HepG2 (cell line): ENCODE data around the gene PDILT. TPM values are rescaled to one million over a fixed set of nuclear protein-coding genes. Genes with fewer than 3 reads are reported as not detected.

Experiments
- CREM ChIP-seq, 2 experiments: sonication (generic) in 1 of 2; formaldehyde crosslinking in 1 of 2; IDR thresholded peaks; 2 replicates each; pipeline versions ENCODE4 v1.4.0 to v1.6.1; 2016 to 2020; ENCODE audit warnings: antibody characterized with exemption in 1 of 2, mild to moderate bottlenecking in 1 of 2, missing genetic modification reagents in 1 of 2
- HOXA7 ChIP-seq: sonication (generic); formaldehyde crosslinking; IDR thresholded peaks from 2 replicates; pipeline ENCODE4 v1.8.1; 2022; ENCODE audit warnings: mild to moderate bottlenecking, missing genetic modification reagents, moderate library complexity
- ISL2 ChIP-seq: sonication (generic); formaldehyde crosslinking; IDR thresholded peaks from 2 replicates; pipeline ENCODE4 v1.5.0; 2020; ENCODE audit warnings: missing genetic modification reagents
- MAFF ChIP-seq: IDR thresholded peaks from 2 replicates; pipeline ENCODE4 v1.6.1; 2011; ENCODE audit warnings: low read depth, low read length, improper control_type of control experiment
- ZNF232 ChIP-seq: sonication (generic); formaldehyde crosslinking; IDR thresholded peaks from 2 replicates; pipeline ENCODE4 v1.4.0; 2020; ENCODE audit warnings: missing genetic modification reagents, borderline replicate concordance
- ZNF292 ChIP-seq: sonication (generic); formaldehyde crosslinking; IDR thresholded peaks from 2 replicates; pipeline ENCODE4 v1.8.1; 2022; ENCODE audit warnings: mild to moderate bottlenecking, low read depth, missing genetic modification reagents, borderline replicate concordance
- ZNF562 ChIP-seq: sonication (generic); formaldehyde crosslinking; IDR thresholded peaks from 2 replicates; pipeline ENCODE4 v1.8.0; 2022; ENCODE audit warnings: missing genetic modification reagents, borderline replicate concordance
- ZNF629 ChIP-seq: sonication (generic); formaldehyde crosslinking; conservative IDR thresholded peaks from 2 replicates; pipeline ENCODE4 v1.5.0; 2020; ENCODE audit warnings: missing genetic modification reagents
- ZNF713 ChIP-seq: sonication (generic); formaldehyde crosslinking; IDR thresholded peaks from 2 replicates; pipeline ENCODE4 v1.4.0; 2020; ENCODE audit warnings: mild to moderate bottlenecking, missing genetic modification reagents
- polyA plus RNA-seq, 8 experiments: library from polyadenylated mRNA; depleted of rRNA in 3 of 8; stranded (reverse) in 7 of 8; unstranded in 1 of 8; fragments of >200 nt; fragmentation: Illumina TruSeq in 4 of 8; extraction: Trizol in 4 of 8; gene quantifications; 2 replicates each; pipeline versions ENCODE4 v1.2.1 to v1.2.3, GENCODE V29; 2011 to 2016; ENCODE audit warnings: low read depth in 4 of 8, missing spikeins in 1 of 8, mixed read lengths in 1 of 8; ENCODE audit not compliant: insufficient read depth in 1 of 8
- total RNA-seq, 5 experiments: library from RNA; depleted of rRNA; stranded (reverse); fragments of >200 nt; fragmentation: Illumina TruSeq; extraction: Trizol; gene quantifications; 2 replicates each; pipeline ENCODE4 v1.2.3, GENCODE V29; 2016; ENCODE audit warnings: low read depth in 1 of 5
- TF ChIP-seq, protein P1 (sequence below), 2 experiments: sonication (generic) in 1 of 2; formaldehyde crosslinking in 1 of 2; IDR thresholded peaks; 2 replicates each; pipeline versions ENCODE4 v1.6.1 to v1.9.0; 2014 to 2022; ENCODE audit warnings: antibody characterized with exemption in 1 of 2, borderline replicate concordance in 1 of 2, inconsistent platforms in 1 of 2, low read depth in 1 of 2, missing genetic modification reagents in 1 of 2
- TF ChIP-seq, protein P2 (sequence below): sonication (generic); formaldehyde crosslinking; IDR thresholded peaks from 2 replicates; pipeline ENCODE4 v1.9.0; 2021; ENCODE audit warnings: missing genetic modification reagents, mild to moderate bottlenecking, borderline replicate concordance
- TF ChIP-seq, protein P3 (sequence below): sonication (generic); formaldehyde crosslinking; IDR thresholded peaks from 2 replicates; pipeline ENCODE4 v1.4.0; 2020; ENCODE audit warnings: missing genetic modification reagents, borderline replicate concordance
- TF ChIP-seq, protein P4 (sequence below): sonication (generic); formaldehyde crosslinking; IDR thresholded peaks from 2 replicates; pipeline ENCODE4 v1.4.0; 2020; ENCODE audit warnings: missing genetic modification reagents
- TF ChIP-seq, protein P5 (sequence below): sonication (generic); formaldehyde crosslinking; conservative IDR thresholded peaks from 2 replicates; pipeline ENCODE4 v1.8.1; 2023; ENCODE audit warnings: missing genetic modification reagents

The PDILT gene
- total and polyA plus RNA-seq, 2 of the 13 experiments (the other 11 are each of a cell fraction or from before 2014, with no cell fraction given) = not detected

DNA sequence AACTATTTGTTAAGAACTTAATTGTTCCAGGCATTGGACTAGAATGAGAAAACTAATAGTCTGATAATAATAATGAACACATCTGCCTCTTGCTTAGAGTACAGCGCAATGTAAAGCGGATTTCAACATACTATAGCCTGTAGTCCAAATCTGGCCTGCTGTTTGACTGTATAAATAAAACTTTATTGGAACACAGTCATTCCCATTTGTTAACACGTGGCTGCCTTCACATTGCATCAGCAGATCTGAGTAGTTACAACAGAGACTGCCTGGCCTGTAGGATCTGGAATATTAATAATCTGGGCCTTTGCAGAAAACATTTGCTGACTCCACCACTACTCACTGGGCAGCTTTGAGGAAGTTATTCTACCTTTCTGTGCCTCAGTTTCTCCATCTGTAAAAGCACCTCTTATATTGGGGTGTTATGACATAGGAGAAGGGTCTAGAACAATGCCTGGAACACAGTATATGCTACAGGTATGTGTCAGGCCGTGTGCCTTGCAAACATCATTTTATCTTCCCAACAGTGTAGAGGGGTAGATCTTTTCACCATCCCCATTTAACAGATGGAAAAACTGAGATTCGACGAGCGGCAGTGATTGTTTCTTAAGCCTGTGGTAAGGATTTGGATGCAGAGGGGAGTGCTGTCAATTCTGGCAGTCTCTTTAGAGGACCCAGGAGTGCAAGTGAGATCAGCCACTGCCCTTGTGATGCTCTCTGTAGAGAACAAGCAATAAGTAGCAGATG, 22.2 kb downstream of the PDILT start (continued):
- TF ChIP-seq, protein P1, sequence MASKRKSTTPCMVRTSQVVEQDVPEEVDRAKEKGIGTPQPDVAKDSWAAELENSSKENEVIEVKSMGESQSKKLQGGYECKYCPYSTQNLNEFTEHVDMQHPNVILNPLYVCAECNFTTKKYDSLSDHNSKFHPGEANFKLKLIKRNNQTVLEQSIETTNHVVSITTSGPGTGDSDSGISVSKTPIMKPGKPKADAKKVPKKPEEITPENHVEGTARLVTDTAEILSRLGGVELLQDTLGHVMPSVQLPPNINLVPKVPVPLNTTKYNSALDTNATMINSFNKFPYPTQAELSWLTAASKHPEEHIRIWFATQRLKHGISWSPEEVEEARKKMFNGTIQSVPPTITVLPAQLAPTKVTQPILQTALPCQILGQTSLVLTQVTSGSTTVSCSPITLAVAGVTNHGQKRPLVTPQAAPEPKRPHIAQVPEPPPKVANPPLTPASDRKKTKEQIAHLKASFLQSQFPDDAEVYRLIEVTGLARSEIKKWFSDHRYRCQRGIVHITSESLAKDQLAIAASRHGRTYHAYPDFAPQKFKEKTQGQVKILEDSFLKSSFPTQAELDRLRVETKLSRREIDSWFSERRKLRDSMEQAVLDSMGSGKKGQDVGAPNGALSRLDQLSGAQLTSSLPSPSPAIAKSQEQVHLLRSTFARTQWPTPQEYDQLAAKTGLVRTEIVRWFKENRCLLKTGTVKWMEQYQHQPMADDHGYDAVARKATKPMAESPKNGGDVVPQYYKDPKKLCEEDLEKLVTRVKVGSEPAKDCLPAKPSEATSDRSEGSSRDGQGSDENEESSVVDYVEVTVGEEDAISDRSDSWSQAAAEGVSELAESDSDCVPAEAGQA (IDR thresholded peaks at IDR 0.05; ENCODE audit: low read depth) = no peak
- TF ChIP-seq, protein P1 (CRISPR knock-in tag; IDR thresholded peaks at IDR 0.05; ENCODE audit: borderline replicate concordance) = no peak
- TF ChIP-seq ZNF232 (CRISPR knock-in tag) (no peak), ISL2 (CRISPR knock-in tag) (no peak), CREM (IDR thresholded peaks at IDR 0.05) (no peak), CREM (CRISPR knock-in tag; IDR thresholded peaks at IDR 0.05) (no peak), HOXA7 (0 out of 2 replicates have a peak, but pooled peaks have one; percentile 12), ZNF629 (CRISPR knock-in tag) (peak; percentile 84), MAFF (no peak), ZNF562 (CRISPR knock-in tag) (no peak), ZNF292 (CRISPR knock-in tag) (no peak), ZNF713 (CRISPR knock-in tag) (no peak)
- TF ChIP-seq, protein P2, sequence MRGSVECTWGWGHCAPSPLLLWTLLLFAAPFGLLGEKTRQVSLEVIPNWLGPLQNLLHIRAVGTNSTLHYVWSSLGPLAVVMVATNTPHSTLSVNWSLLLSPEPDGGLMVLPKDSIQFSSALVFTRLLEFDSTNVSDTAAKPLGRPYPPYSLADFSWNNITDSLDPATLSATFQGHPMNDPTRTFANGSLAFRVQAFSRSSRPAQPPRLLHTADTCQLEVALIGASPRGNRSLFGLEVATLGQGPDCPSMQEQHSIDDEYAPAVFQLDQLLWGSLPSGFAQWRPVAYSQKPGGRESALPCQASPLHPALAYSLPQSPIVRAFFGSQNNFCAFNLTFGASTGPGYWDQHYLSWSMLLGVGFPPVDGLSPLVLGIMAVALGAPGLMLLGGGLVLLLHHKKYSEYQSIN (CRISPR knock-in tag) = no peak
- TF ChIP-seq, protein P3, sequence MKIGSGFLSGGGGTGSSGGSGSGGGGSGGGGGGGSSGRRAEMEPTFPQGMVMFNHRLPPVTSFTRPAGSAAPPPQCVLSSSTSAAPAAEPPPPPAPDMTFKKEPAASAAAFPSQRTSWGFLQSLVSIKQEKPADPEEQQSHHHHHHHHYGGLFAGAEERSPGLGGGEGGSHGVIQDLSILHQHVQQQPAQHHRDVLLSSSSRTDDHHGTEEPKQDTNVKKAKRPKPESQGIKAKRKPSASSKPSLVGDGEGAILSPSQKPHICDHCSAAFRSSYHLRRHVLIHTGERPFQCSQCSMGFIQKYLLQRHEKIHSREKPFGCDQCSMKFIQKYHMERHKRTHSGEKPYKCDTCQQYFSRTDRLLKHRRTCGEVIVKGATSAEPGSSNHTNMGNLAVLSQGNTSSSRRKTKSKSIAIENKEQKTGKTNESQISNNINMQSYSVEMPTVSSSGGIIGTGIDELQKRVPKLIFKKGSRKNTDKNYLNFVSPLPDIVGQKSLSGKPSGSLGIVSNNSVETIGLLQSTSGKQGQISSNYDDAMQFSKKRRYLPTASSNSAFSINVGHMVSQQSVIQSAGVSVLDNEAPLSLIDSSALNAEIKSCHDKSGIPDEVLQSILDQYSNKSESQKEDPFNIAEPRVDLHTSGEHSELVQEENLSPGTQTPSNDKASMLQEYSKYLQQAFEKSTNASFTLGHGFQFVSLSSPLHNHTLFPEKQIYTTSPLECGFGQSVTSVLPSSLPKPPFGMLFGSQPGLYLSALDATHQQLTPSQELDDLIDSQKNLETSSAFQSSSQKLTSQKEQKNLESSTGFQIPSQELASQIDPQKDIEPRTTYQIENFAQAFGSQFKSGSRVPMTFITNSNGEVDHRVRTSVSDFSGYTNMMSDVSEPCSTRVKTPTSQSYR (CRISPR knock-in tag) = no peak
- TF ChIP-seq, protein P4, sequence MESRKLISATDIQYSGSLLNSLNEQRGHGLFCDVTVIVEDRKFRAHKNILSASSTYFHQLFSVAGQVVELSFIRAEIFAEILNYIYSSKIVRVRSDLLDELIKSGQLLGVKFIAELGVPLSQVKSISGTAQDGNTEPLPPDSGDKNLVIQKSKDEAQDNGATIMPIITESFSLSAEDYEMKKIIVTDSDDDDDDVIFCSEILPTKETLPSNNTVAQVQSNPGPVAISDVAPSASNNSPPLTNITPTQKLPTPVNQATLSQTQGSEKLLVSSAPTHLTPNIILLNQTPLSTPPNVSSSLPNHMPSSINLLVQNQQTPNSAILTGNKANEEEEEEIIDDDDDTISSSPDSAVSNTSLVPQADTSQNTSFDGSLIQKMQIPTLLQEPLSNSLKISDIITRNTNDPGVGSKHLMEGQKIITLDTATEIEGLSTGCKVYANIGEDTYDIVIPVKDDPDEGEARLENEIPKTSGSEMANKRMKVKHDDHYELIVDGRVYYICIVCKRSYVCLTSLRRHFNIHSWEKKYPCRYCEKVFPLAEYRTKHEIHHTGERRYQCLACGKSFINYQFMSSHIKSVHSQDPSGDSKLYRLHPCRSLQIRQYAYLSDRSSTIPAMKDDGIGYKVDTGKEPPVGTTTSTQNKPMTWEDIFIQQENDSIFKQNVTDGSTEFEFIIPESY (CRISPR knock-in tag) = no peak
- TF ChIP-seq, protein P5, sequence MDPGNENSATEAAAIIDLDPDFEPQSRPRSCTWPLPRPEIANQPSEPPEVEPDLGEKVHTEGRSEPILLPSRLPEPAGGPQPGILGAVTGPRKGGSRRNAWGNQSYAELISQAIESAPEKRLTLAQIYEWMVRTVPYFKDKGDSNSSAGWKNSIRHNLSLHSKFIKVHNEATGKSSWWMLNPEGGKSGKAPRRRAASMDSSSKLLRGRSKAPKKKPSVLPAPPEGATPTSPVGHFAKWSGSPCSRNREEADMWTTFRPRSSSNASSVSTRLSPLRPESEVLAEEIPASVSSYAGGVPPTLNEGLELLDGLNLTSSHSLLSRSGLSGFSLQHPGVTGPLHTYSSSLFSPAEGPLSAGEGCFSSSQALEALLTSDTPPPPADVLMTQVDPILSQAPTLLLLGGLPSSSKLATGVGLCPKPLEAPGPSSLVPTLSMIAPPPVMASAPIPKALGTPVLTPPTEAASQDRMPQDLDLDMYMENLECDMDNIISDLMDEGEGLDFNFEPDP (CRISPR knock-in tag) = no peak
